Osteoblast (primary cell): ENCODE results near the gene NT5DC1. TPM values are rescaled to one million over a fixed set of nuclear protein-coding genes. Genes with fewer than 3 reads are reported as not detected.

Experiments used
- DNase-seq: peaks from one replicate; pipeline ENCODE4 v3.0.0; 2011; ENCODE audit warnings: low spot score, mixed read lengths; ENCODE audit not compliant: insufficient read length; ENCODE audit errors: missing footprints
- H2AFZ ChIP-seq: 2 replicates; pipeline ENCODE4 v1.6.0; 2011; ENCODE audit warnings: mild to moderate bottlenecking, low read length
- H3K27ac ChIP-seq: 2 replicates; pipeline ENCODE4 v1.5.1; 2011; ENCODE audit warnings: mild to moderate bottlenecking, low read depth, low read length, moderate library complexity
- H3K27me3 ChIP-seq: 2 replicates; pipeline ENCODE4 v1.6.0; 2012; ENCODE audit warnings: mild to moderate bottlenecking, control low read depth, inconsistent platforms, low read length, moderate library complexity; ENCODE audit not compliant: insufficient read depth
- H3K36me3 ChIP-seq: 2 replicates; pipeline ENCODE4 v1.5.1; 2011; ENCODE audit warnings: mild to moderate bottlenecking, low read length, control low read depth, moderate library complexity; ENCODE audit not compliant: insufficient read depth
- H3K4me1 ChIP-seq: 2 replicates; pipeline ENCODE4 v1.5.1; 2011; ENCODE audit warnings: mild to moderate bottlenecking, low read length, control low read depth, moderate library complexity; ENCODE audit not compliant: insufficient read depth
- H3K4me2 ChIP-seq: 2 replicates; pipeline ENCODE4 v1.6.0; 2011; ENCODE audit warnings: mild to moderate bottlenecking, low read length; ENCODE audit not compliant: insufficient read depth
- H3K4me3 ChIP-seq: fragments of 200-600 bp; sonication (generic); 3 replicates; pipeline ENCODE4 v1.5.1; 2012; ENCODE audit warnings: mild to moderate bottlenecking, low read length, inconsistent platforms; ENCODE audit not compliant: insufficient read depth
- H3K79me2 ChIP-seq: 2 replicates; pipeline ENCODE4 v1.6.0; 2012; ENCODE audit warnings: mild to moderate bottlenecking, low read length, control low read depth, inconsistent platforms; ENCODE audit not compliant: insufficient read depth
- H3K9me3 ChIP-seq: 2 replicates; pipeline ENCODE4 v1.5.1; 2011; ENCODE audit warnings: low read depth, low read length, control low read depth
- H4K20me1 ChIP-seq: 2 replicates; pipeline ENCODE4 v1.6.0; 2012; ENCODE audit warnings: mild to moderate bottlenecking, low read length, control low read depth; ENCODE audit not compliant: insufficient read depth
- CTCF ChIP-seq: IDR thresholded peaks from 2 replicates; pipeline ENCODE4 v1.5.1; 2011; ENCODE audit warnings: mild to moderate bottlenecking, low read depth, low read length, moderate library complexity; ENCODE audit errors: extremely low read depth
- total RNA-seq: library from RNA; depleted of rRNA; stranded (reverse); fragments of >200 nt; gene quantifications from 2 replicates; pipeline ENCODE4 v1.2.3, GENCODE V29; 2012

Gene NT5DC1
- total RNA-seq, 1 donor, result 7.2 TPM

- no peak overlapping the region for H3K4me3 ChIP-seq
- no peaks in the 10 kb centered on the region for H3K79me2 ChIP-seq
- H4K20me1 ChIP-seq, result no peaks in the 10 kb centered on the region
- H3K9me3 ChIP-seq, result no peaks in the 10 kb centered on the region
- H3K36me3 ChIP-seq, result no peaks in the 10 kb centered on the region
- DNase-seq, result no peak
- H3K4me2 ChIP-seq, result no peak overlapping the region
- H3K4me1 ChIP-seq, result peaks cover 24% of the 10 kb centered on the region
- TF ChIP-seq CTCF, result no peak
- H3K27ac ChIP-seq, result no peak overlapping the region
- no peak overlapping the region for H2AFZ ChIP-seq
- H3K27me3 ChIP-seq, result no peaks in the 10 kb centered on the region
Measured at GRCh38 chr6:116133453-116133852, 32.8 kb downstream of the NT5DC1 start.

GRCh38 chr6:116136373-116136772 lies 35.7 kb downstream of the NT5DC1 start:
- Histone ChIP-seq H3K27ac (peak overlapping the region; percentile 62), H3K4me3 (no peak overlapping the region), H2AFZ (peak overlapping the region; percentile 77), H3K36me3 (no peaks in the 10 kb centered on the region), H3K79me2 (no peaks in the 10 kb centered on the region), H3K9me3 (no peaks in the 10 kb centered on the region), H4K20me1 (no peaks in the 10 kb centered on the region), H3K27me3 (no peaks in the 10 kb centered on the region), H3K4me1 (peaks cover 18% of the 10 kb centered on the region), H3K4me2 (peak overlapping the region; percentile 65)
- DNase-seq, result no peak
- no peak for TF ChIP-seq CTCF

- TF ChIP-seq CTCF, result no peak
- peak; percentile 65 for DNase-seq
Measured at GRCh38 chr6:116136933-116137340, 36.3 kb downstream of the NT5DC1 start.

GRCh38 chr6:116139917-116140316 lies 39.3 kb downstream of the NT5DC1 start:
- Histone ChIP-seq H2AFZ (no peak overlapping the region), H3K4me2 (no peak overlapping the region), H3K27me3 (no peaks in the 10 kb centered on the region), H3K4me1 (peaks cover 24% of the 10 kb centered on the region), H3K79me2 (no peaks in the 10 kb centered on the region), H3K36me3 (no peaks in the 10 kb centered on the region), H4K20me1 (no peaks in the 10 kb centered on the region), H3K9me3 (no peaks in the 10 kb centered on the region), H3K4me3 (no peak overlapping the region), H3K27ac (no peak overlapping the region)
- DNase-seq, result no peak
- TF ChIP-seq CTCF, result no peak

More at GRCh38 chr6:116136933-116137340, 36.3 kb downstream of the NT5DC1 start:
- Histone ChIP-seq H3K36me3 (no peaks in the 10 kb centered on the region), H3K27me3 (no peaks in the 10 kb centered on the region), H3K9me3 (no peaks in the 10 kb centered on the region), H3K4me3 (peak overlapping the region; percentile 26), H3K4me2 (peak overlapping the region; percentile 65), H3K27ac (peak overlapping the region; percentile 62), H2AFZ (peak overlapping the region; percentile 77), H3K4me1 (peaks cover 18% of the 10 kb centered on the region), H3K79me2 (no peaks in the 10 kb centered on the region), H4K20me1 (no peaks in the 10 kb centered on the region)
